HG03571 (cell line): Measurements from ENCODE around the gene GAD2.

ENCODE experiments used
- ATAC-seq: cut with Tn5 transposase; IDR thresholded peaks from one replicate; pipeline ENCODE4 v1.9.1; 2021; ENCODE audit not compliant: unreplicated experiment

Gene GAD2

GRCh38 chr10:26216585-26217395, at the start of gene GAD2:
GAD2 (plus strand) TSS chr10:26216774; CDS start chr10:26216810, 36 bp downstream.
- ATAC-seq: no peak

GRCh38 chr10:26169466-26169865, 47.1 kb upstream of the GAD2 start:
- ATAC-seq: no peak

GRCh38 chr10:26172131-26172530, 44.4 kb upstream of the GAD2 start:
- ATAC-seq: no peak

- ATAC-seq: no peak
Measured at GRCh38 chr10:26173837-26174236, 42.7 kb upstream of the GAD2 start.

- ATAC-seq: no peak
Measured at GRCh38 chr10:26177341-26177740, 39.2 kb upstream of the GAD2 start.

GRCh38 chr10:26194275-26194674, 22.3 kb upstream of the GAD2 start:
- ATAC-seq: no peak

GRCh38 chr10:26197248-26197647, 19.3 kb upstream of the GAD2 start:
- no peak for ATAC-seq

- ATAC-seq: no peak
Measured at GRCh38 chr10:26198119-26198518, 18.5 kb upstream of the GAD2 start.

GRCh38 chr10:26199841-26200240, 16.7 kb upstream of the GAD2 start:
- no peak for ATAC-seq

- ATAC-seq: no peak
Measured at GRCh38 chr10:26205223-26205622, 11.4 kb upstream of the GAD2 start.

- ATAC-seq: no peak
Measured at GRCh38 chr10:26211781-26212444, 4.7 kb upstream of the GAD2 start.

GRCh38 chr10:26212511-26212910, 4.1 kb upstream of the GAD2 start:
- no peak for ATAC-seq

- ATAC-seq: no peak
Measured at GRCh38 chr10:26213157-26213800, 3.3 kb upstream of the GAD2 start.

GRCh38 chr10:26214004-26214403, 2.6 kb upstream of the GAD2 start:
- ATAC-seq: no peak

GRCh38 chr10:26214551-26215395, 1.8 kb upstream of the GAD2 start:
- ATAC-seq: no peak

GRCh38 chr10:26215396-26215934, 1.1 kb upstream of the GAD2 start:
- ATAC-seq: no peak

GRCh38 chr10:26215935-26216584, 514 bp upstream of the GAD2 start:
- ATAC-seq: no peak

GRCh38 chr10:26217396-26218086, 967 bp downstream of the GAD2 start:
- ATAC-seq: no peak

GRCh38 chr10:26219676-26220075, 3.1 kb downstream of the GAD2 start:
- no peak for ATAC-seq

GRCh38 chr10:26220901-26221300, 4.3 kb downstream of the GAD2 start:
- ATAC-seq: no peak
